Glutamatergic neuron (in vitro differentiated cells): ENCODE measurements around the gene ABCC5. TPM values are rescaled to one million over a fixed set of nuclear protein-coding genes. Genes with fewer than 3 reads are reported as not detected.

Experiments
- DNase-seq: peaks from one replicate; pipeline ENCODE4 v3.0.0; 2022
- H3K27ac Mint-ChIP-seq: one replicate; pipeline ENCODE4 v1.8.0; 2020; ENCODE audit warnings: mild to moderate bottlenecking, mixed read lengths, inconsistent platforms; ENCODE audit not compliant: unreplicated experiment
- H3K27me3 Mint-ChIP-seq: one replicate; pipeline ENCODE4 v1.8.0; 2020; ENCODE audit warnings: mild to moderate bottlenecking, moderate library complexity, mixed read lengths, inconsistent platforms; ENCODE audit not compliant: unreplicated experiment
- H3K36me3 Mint-ChIP-seq: one replicate; pipeline ENCODE4 v1.8.0; 2020; ENCODE audit warnings: mild to moderate bottlenecking, mixed read lengths, inconsistent platforms; ENCODE audit not compliant: unreplicated experiment
- H3K4me1 Mint-ChIP-seq: one replicate; pipeline ENCODE4 v1.8.0; 2020; ENCODE audit warnings: mild to moderate bottlenecking, low read depth, mixed read lengths, inconsistent platforms; ENCODE audit not compliant: unreplicated experiment
- H3K4me3 Mint-ChIP-seq: one replicate; pipeline ENCODE4 v1.8.0; 2020; ENCODE audit warnings: mild to moderate bottlenecking, mixed read lengths, inconsistent platforms; ENCODE audit not compliant: unreplicated experiment
- H3K9me3 Mint-ChIP-seq: one replicate; pipeline ENCODE4 v1.8.0; 2020; ENCODE audit warnings: mild to moderate bottlenecking, moderate library complexity, mixed read lengths, inconsistent platforms; ENCODE audit not compliant: unreplicated experiment
- CTCF ChIP-seq: fragments of 200-600 bp; sonication (generic); IDR thresholded peaks from one replicate; pipeline ENCODE4 v1.5.0; 2021; ENCODE audit not compliant: partially characterized antibody, unreplicated experiment
- long read RNA-seq: library from polyadenylated mRNA; unstranded; transcript quantifications from one replicate; pipeline ENCODE4 v2.0.0, GENCODE V29; 2020; ENCODE audit not compliant: unreplicated experiment
- total RNA-seq: library from RNA; stranded (reverse); fragmentation: NEBNext Ultra II Directional; extraction: Animal tissue kit (Norgen Biotek cat#: 25700); gene quantifications from one replicate; pipeline ENCODE4 v1.2.1, GENCODE V29; 2021; ENCODE audit not compliant: unreplicated experiment

Gene ABCC5
- 134 TPM for total RNA-seq
- long read RNA-seq, full-length matches to known transcripts: 19 of 27 reads
- long read RNA-seq, partial matches to known transcripts: 4 of 27 reads
- long read RNA-seq, other reads (novel, unspliced or antisense): 4 of 27 reads

- Mint-ChIP-seq H3K27me3 (peaks cover 3% of the 10 kb centered on the region), H3K4me3 (peak within 1 kb of the TSS; percentile 99), H3K4me1 (peaks cover 24% of the 10 kb centered on the region)
Observed at GRCh38 chr3:184017672-184018423, at the start of gene ABCC5. Gene ABCC5 (minus strand): TSS chr3:184017884. CDS start chr3:184014392, 3,492 bp downstream.

DNA sequence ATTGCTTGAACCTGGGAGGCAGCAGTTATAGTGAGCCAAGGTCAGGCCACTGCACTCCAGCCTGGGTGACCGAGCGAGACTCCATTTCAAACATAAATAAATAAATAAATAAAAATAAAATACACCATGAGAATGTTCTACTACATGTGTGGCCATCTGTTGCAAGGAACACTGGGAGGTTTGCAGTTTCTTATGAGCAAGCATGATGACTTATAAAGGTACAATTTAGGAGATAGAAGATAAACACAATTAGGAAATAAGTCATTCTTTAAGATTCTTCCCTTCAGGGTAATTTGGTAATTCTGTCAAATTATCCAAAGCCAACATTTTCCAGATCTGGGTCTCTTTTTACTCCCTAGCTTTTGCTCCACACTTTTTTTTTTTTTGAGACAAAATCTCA, 48.5 kb upstream of the ABCC5 start:
- DNase-seq: no peak
- Mint-ChIP-seq H3K36me3 (peaks cover 9% of the 10 kb centered on the region), H3K27me3 (no peaks in the 10 kb centered on the region), H3K4me3 (no peak overlapping the region), H3K9me3 (peaks cover 6% of the 10 kb centered on the region), H3K4me1 (no peaks in the 10 kb centered on the region), H3K27ac (no peak overlapping the region)
- no peak for TF ChIP-seq CTCF

More at GRCh38 chr3:184017672-184018423, at the start of gene ABCC5:
- TF ChIP-seq CTCF: peak; percentile 81
- Mint-ChIP-seq H3K27ac (peak within 1 kb of the TSS; percentile 98), H3K9me3 (peaks cover 11% of the 10 kb centered on the region), H3K36me3 (no peaks in the 10 kb centered on the region)
- DNase-seq: peak; percentile 95

- DNase-seq: no peak
- Mint-ChIP-seq H3K4me1 (no peaks in the 10 kb centered on the region), H3K36me3 (no peaks in the 10 kb centered on the region), H3K9me3 (peaks cover 2% of the 10 kb centered on the region), H3K27ac (no peak overlapping the region), H3K4me3 (no peak overlapping the region), H3K27me3 (peaks cover 2% of the 10 kb centered on the region)
- TF ChIP-seq CTCF: no peak
Observed at GRCh38 chr3:184062637-184063036, 45.0 kb upstream of the ABCC5 start.

DNA sequence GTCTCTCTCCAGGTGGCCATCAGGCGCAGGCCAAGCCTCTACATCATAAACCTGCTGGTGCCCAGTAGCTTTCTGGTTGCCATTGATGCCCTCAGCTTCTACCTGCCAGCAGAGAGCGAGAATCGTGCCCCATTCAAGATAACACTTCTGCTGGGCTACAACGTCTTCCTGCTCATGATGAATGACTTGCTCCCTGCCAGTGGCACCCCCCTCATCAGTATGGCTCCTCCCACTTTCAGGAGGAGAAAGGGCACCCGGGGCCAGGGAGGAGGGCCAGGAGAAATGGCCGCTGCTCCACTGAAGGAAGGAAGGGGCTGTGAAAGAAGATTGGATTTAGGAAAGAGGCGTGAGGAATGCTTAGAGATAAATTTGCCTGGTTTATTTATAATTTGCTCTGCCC, 41.7 kb upstream of the ABCC5 start:
- H3K27ac Mint-ChIP-seq: no peak overlapping the region
- TF ChIP-seq CTCF: no peak

GRCh38 chr3:184058029-184058428, 40.3 kb upstream of the ABCC5 start:
- Mint-ChIP-seq H3K36me3 (no peaks in the 10 kb centered on the region), H3K4me3 (no peak overlapping the region), H3K4me1 (no peaks in the 10 kb centered on the region), H3K27ac (no peak overlapping the region), H3K9me3 (no peaks in the 10 kb centered on the region), H3K27me3 (peaks cover 2% of the 10 kb centered on the region)
- DNase-seq: no peak
- TF ChIP-seq CTCF: no peak

More for the DNA sequence above, 41.7 kb upstream of the ABCC5 start:
- no peak for DNase-seq
- H3K4me1 Mint-ChIP-seq: no peaks in the 10 kb centered on the region
- no peak overlapping the region for H3K4me3 Mint-ChIP-seq
- H3K9me3 Mint-ChIP-seq: no peaks in the 10 kb centered on the region
- peaks cover 2% of the 10 kb centered on the region for H3K27me3 Mint-ChIP-seq
- no peaks in the 10 kb centered on the region for H3K36me3 Mint-ChIP-seq
